Measurements from ENCODE around the gene KIRREL3. TPM values are rescaled to one million over a fixed set of nuclear protein-coding genes. Genes with fewer than 3 reads are reported as not detected.
A peak's percentile ranks its signal among the peaks of the same experiment; 100 is the strongest.

KIRREL3 gene
- total and polyA plus RNA-seq, 7 experiments from 2014 or later = not detected

DNA sequence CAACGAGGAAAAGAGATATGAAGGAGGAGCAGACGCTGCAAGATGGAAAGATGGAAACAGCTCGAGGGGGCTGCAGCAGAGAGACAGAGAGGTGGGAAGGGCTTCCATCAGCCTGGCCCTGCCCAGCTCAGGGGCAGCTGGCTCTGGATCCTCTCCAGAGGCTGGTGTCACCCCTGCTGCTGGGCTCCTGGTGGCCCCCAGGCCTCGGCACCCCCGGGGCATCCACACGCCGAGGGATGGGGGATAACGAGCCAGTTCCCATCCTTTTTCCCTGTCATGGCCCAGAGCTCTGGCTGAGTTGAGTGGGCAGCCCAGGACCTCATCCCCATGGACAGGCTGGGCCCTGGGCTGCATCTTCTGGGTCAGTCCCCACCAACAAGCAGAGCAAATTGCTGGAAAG is 542.8 kb downstream of the KIRREL3 start:
- POLR2A ChIA-PET = no interaction called here
- H3K36me3 Mint-ChIP-seq = no peaks in the 10 kb centered on the region
- Histone ChIP-seq H3K4me3 (ENCODE audit: low read length) (no peak overlapping the region), H3K27me3 (ENCODE audit: control insufficient read depth in 2 of 2, insufficient read depth in 2 of 2, low read length in 2 of 2) (no peaks in the 10 kb centered on the region), H3K4me1 (ENCODE audit: control insufficient read depth in 2 of 2, insufficient read depth in 2 of 2, low read length in 2 of 2) (no peaks in the 10 kb centered on the region), H3K36me3 (ENCODE audit: control insufficient read depth in 2 of 3, insufficient read depth in 3 of 3, low read length in 3 of 3) (no peaks in the 10 kb centered on the region), H3K27ac (ENCODE audit: low read depth, low read length) (no peak overlapping the region), H3K9me3 (ENCODE audit: control insufficient read depth in 2 of 3, low read length in 3 of 3) (no peaks in the 10 kb centered on the region)
- H3K9me3 Mint-ChIP-seq = no peaks in the 10 kb centered on the region
- H3K27ac Mint-ChIP-seq = no peak overlapping the region
- H3K27me3 Mint-ChIP-seq = peaks cover 0 to 11% (median 4%) of the 10 kb centered on the region in 5 donors
- intact Hi-C loops (cut with micrococcal nuclease) = no loop called here
- ATAC-seq = no peak
- H3K4me3 Mint-ChIP-seq = no peak overlapping the region
- CTCF ChIA-PET = interaction anchor here (0.7 kb wide), 1 partner anchor 53 kb away, joined by 3 read pairs; no protein-coding TSS in a partner anchor
- no peak for DNase-seq
- H3K4me1 Mint-ChIP-seq = no peaks in the 10 kb centered on the region

DNA sequence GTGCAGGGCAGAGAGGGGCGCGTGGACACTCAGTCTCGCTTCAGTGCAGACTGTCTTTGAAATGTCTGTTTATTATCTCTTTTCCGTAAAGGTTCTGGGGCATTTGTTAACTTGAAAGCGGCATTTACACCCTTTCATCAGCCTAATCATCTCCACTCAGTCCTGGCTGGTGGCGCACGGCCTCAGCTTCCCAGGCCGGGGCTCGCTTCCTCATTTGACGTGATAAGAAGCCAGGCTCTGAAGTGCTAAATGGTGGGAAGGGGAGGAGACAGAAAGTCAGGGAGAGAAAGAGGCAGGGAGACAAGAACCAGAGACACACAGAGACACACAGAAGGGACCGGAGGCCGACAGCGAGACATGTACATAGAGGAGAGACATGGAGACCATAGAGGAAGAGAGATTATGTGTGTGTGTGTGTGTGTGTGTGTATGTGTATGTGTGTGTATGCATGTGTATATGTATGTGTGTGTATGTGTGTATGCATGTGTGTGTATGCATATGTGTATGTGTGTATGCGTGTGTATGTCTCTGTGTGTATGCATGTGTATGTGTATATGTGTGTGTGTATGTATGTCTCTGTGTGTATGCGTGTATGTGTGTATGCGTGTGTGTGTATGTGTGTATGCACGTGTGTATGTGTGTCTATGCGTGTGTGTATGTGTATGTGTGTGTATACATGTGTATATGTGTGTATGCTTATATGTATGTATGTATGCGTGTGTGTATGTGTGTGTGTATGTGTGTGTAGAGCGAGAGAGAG is 543.6 kb downstream of the KIRREL3 start:
- Histone ChIP-seq H3K4me3 (ENCODE audit: low read length) (no peak overlapping the region), H3K36me3 (ENCODE audit: control insufficient read depth in 2 of 3, insufficient read depth in 3 of 3, low read length in 3 of 3) (no peaks in the 10 kb centered on the region), H3K4me1 (ENCODE audit: control insufficient read depth in 2 of 2, insufficient read depth in 2 of 2, low read length in 2 of 2) (no peaks in the 10 kb centered on the region), H3K9me3 (ENCODE audit: control insufficient read depth in 2 of 3, low read length in 3 of 3) (no peaks in the 10 kb centered on the region), H3K27ac (ENCODE audit: low read depth, low read length) (no peak overlapping the region), H3K27me3 (ENCODE audit: control insufficient read depth in 2 of 2, insufficient read depth in 2 of 2, low read length in 2 of 2) (no peaks in the 10 kb centered on the region)
- no peak overlapping the region for H3K27ac Mint-ChIP-seq
- intact Hi-C loops (cut with micrococcal nuclease) = no loop called here
- POLR2A ChIA-PET = no interaction called here
- H3K36me3 Mint-ChIP-seq = no peaks in the 10 kb centered on the region
- no peaks in the 10 kb centered on the region for H3K4me1 Mint-ChIP-seq
- H3K4me3 Mint-ChIP-seq = no peak overlapping the region
- CTCF ChIA-PET = no interaction called here
- no peaks in the 10 kb centered on the region for H3K9me3 Mint-ChIP-seq
- DNase-seq (no peak), ATAC-seq (peak; percentile 19)
- H3K27me3 Mint-ChIP-seq = peaks cover 0 to 11% (median 4%) of the 10 kb centered on the region in 5 donors

DNA sequence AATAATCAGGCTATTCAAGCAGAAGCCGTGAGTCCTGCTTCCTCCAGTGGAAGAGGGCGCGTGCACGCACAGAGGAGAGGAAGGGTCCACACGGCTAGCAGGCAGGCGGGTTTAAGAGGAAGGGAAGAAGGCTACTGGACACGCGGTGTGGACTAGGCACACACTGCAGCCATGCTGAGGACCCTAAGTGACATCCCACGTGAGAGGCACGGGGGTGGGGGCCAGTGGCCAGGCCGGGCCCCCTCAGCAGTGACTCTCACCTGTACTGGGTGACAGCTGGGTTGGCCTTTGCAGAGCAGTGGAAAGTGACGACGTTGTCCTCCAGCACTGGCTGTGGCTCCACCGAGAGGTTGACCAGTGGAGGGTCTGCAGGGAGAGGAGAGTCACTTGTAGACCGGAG is 544.5 kb downstream of the KIRREL3 start:
- POLR2A ChIA-PET = no interaction called here
- no peak for DNase-seq
- Mint-ChIP-seq H3K27me3 (peaks cover 0 to 11% (median 4%) of the 10 kb centered on the region in 5 donors), H3K9me3 (peaks cover 0 to 5% (median 0%) of the 10 kb centered on the region in 11 donors), H3K36me3 (no peaks in the 10 kb centered on the region), H3K4me1 (no peaks in the 10 kb centered on the region), H3K27ac (no peak overlapping the region), H3K4me3 (no peak overlapping the region)
- H3K4me3 ChIP-seq (ENCODE audit: low read length) = no peak overlapping the region
- H3K9me3 ChIP-seq (ENCODE audit: control insufficient read depth in 2 of 3, low read length in 3 of 3) = no peaks in the 10 kb centered on the region
- H3K36me3 ChIP-seq (ENCODE audit: control insufficient read depth in 2 of 3, insufficient read depth in 3 of 3, low read length in 3 of 3) = no peaks in the 10 kb centered on the region
- H3K27ac ChIP-seq (ENCODE audit: low read depth, low read length) = no peak overlapping the region
- no peak for ATAC-seq
- intact Hi-C loops (cut with micrococcal nuclease) = no loop called here
- CTCF ChIA-PET = no interaction called here
- no peaks in the 10 kb centered on the region for H3K4me1 ChIP-seq (ENCODE audit: control insufficient read depth in 2 of 2, insufficient read depth in 2 of 2, low read length in 2 of 2)
- no peaks in the 10 kb centered on the region for H3K27me3 ChIP-seq (ENCODE audit: control insufficient read depth in 2 of 2, insufficient read depth in 2 of 2, low read length in 2 of 2)

DNA sequence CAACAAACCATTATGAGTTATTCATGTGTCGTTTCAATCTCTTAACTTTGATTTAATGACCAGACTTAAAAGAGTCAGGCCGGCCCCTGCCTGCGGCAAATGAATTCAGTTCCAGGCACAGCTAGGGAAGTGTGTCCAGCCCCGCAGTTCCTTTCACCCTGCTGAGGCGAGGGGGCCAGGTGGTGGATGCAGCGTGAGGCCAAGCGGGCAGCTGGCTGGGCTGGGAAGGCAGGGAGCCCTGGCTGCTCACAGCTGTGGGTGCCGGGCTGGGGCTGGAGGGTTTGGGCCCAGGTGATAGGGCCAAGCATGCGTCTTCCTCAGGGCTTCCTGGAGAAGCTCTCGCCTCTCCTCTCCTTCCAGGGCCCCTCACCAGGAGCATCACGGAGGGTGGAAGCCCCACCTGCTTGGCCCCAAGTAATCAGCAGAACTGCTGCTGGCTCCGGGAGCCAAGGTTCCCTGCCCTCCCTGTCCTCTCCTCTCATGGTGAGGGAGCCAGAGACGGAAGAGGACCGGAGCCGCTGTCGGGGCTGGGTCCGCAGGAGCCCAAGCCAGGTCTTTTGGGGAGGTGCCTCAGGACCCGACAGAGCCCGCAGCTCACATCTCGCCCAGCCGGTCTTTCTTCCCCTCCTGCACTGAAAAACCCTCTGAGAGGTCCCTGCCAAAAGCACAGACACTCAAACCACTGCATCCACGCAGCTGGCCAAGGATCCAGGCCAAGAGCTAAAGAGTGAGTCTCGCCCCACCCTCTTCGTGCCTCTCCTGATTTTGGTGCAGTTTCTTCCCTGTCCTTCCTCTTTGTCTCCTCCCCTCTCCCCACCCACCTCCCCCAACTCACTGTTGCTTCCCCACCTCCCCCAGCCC is 548.1 kb downstream of the KIRREL3 start:
- H3K4me1 Mint-ChIP-seq = peaks cover 0 to 9% (median 0%) of the 10 kb centered on the region in 7 donors
- H3K4me3 Mint-ChIP-seq = no peak overlapping the region
- H3K9me3 ChIP-seq (ENCODE audit: control insufficient read depth in 2 of 3, low read length in 3 of 3) = no peaks in the 10 kb centered on the region
- H3K27ac Mint-ChIP-seq = no peak overlapping the region
- intact Hi-C loops (cut with micrococcal nuclease) = no loop called here
- no peak for ATAC-seq
- H3K27ac ChIP-seq (ENCODE audit: low read depth, low read length) = no peak overlapping the region
- H3K4me3 ChIP-seq (ENCODE audit: low read length) = no peak overlapping the region
- no peaks in the 10 kb centered on the region for H3K27me3 ChIP-seq (ENCODE audit: control insufficient read depth in 2 of 2, insufficient read depth in 2 of 2, low read length in 2 of 2)
- ChIA-PET POLR2A (no interaction called here), CTCF (interaction anchor here (0.6 kb wide), 1 partner anchor 27 kb away, joined by 4 read pairs; no protein-coding TSS in a partner anchor)
- H3K27me3 Mint-ChIP-seq = peaks cover 0 to 6% (median 0%) of the 10 kb centered on the region in 5 donors
- no peak for DNase-seq
- no peaks in the 10 kb centered on the region for H3K36me3 Mint-ChIP-seq
- no peaks in the 10 kb centered on the region for H3K4me1 ChIP-seq (ENCODE audit: control insufficient read depth in 2 of 2, insufficient read depth in 2 of 2, low read length in 2 of 2)
- peaks cover 0 to 16% (median 0%) of the 10 kb centered on the region in 11 donors for H3K9me3 Mint-ChIP-seq
- no peaks in the 10 kb centered on the region for H3K36me3 ChIP-seq (ENCODE audit: control insufficient read depth in 2 of 3, insufficient read depth in 3 of 3, low read length in 3 of 3)

DNA sequence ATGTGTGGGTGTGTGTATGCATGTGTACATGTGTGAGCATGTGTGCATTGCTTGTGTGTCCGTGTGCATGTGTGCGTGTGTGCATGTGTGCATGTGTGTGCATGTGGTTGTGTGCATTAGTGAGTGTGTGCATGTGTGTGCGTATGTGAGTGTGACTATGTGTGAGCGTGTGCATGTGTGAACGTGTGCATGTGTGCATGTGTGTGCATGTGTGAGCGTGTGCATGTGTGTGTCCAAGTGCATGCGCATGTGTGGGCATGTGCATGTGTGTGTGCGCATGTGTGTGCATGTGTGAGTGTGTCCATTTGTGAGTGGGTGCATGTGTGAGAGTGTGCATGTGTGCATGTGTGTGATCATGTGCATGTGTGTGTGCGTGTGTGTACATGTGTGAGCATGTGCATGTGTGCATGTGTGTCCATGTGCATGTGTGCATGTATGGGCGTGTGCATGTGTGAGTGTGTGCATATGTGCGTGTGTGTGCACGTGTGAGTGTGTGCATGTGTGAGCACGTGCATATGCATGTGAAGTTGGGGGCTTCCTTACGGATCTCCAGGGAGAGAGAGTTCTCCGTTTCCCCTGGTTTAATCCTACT is 549.3 kb downstream of the KIRREL3 start:
- H3K9me3 ChIP-seq (ENCODE audit: control insufficient read depth in 2 of 3, low read length in 3 of 3) = no peaks in the 10 kb centered on the region
- no peaks in the 10 kb centered on the region for H3K4me1 ChIP-seq (ENCODE audit: control insufficient read depth in 2 of 2, insufficient read depth in 2 of 2, low read length in 2 of 2)
- H3K4me3 ChIP-seq (ENCODE audit: low read length) = no peak overlapping the region
- Mint-ChIP-seq H3K27ac (peak overlapping the region in 1 of 9 donors; percentile 57), H3K27me3 (peaks cover 0 to 6% (median 0%) of the 10 kb centered on the region in 5 donors), H3K9me3 (peaks cover 0 to 16% (median 0%) of the 10 kb centered on the region in 11 donors), H3K4me1 (peaks cover 0 to 9% (median 0%) of the 10 kb centered on the region in 7 donors), H3K36me3 (no peaks in the 10 kb centered on the region), H3K4me3 (peak overlapping the region in 1 of 10 donors; percentile 5)
- no peak for ATAC-seq
- H3K27me3 ChIP-seq (ENCODE audit: control insufficient read depth in 2 of 2, insufficient read depth in 2 of 2, low read length in 2 of 2) = no peaks in the 10 kb centered on the region
- no peak overlapping the region for H3K27ac ChIP-seq (ENCODE audit: low read depth, low read length)
- intact Hi-C loops (cut with micrococcal nuclease) = no loop called here
- POLR2A ChIA-PET = no interaction called here
- CTCF ChIA-PET = no interaction called here
- no peaks in the 10 kb centered on the region for H3K36me3 ChIP-seq (ENCODE audit: control insufficient read depth in 2 of 3, insufficient read depth in 3 of 3, low read length in 3 of 3)
- DNase-seq = no peak

DNA sequence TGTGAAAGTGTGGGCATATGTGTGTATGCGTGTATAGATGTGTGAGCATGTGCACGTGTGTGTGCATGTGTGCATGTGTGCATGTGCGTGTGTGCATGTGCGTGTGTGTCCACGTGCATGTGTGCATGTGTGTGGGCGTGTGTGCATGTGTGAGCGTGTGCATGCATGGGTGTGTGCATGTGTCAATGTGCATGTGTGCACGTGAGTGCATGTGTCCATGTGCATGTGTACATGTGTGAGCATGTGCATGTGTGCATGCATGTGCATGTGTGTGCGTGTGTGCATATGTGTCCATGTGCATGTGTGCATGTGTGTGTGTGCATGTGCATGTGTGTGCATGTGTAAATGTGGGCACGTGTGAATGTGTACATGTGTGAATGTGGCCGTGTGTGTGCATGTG is 549.8 kb downstream of the KIRREL3 start:
- intact Hi-C loops (cut with micrococcal nuclease) = no loop called here
- no peaks in the 10 kb centered on the region for H3K36me3 Mint-ChIP-seq
- POLR2A ChIA-PET = no interaction called here

More for the DNA sequence above, 549.8 kb downstream of the KIRREL3 start:
- ATAC-seq = no peak
- H3K4me3 Mint-ChIP-seq = no peak overlapping the region
- Histone ChIP-seq H3K4me1 (ENCODE audit: control insufficient read depth in 2 of 2, insufficient read depth in 2 of 2, low read length in 2 of 2) (no peaks in the 10 kb centered on the region), H3K27me3 (ENCODE audit: control insufficient read depth in 2 of 2, insufficient read depth in 2 of 2, low read length in 2 of 2) (no peaks in the 10 kb centered on the region), H3K9me3 (ENCODE audit: control insufficient read depth in 2 of 3, low read length in 3 of 3) (no peaks in the 10 kb centered on the region), H3K4me3 (ENCODE audit: low read length) (no peak overlapping the region), H3K27ac (ENCODE audit: low read depth, low read length) (no peak overlapping the region), H3K36me3 (ENCODE audit: control insufficient read depth in 2 of 3, insufficient read depth in 3 of 3, low read length in 3 of 3) (no peaks in the 10 kb centered on the region)
- CTCF ChIA-PET = no interaction called here
- no peak overlapping the region for H3K27ac Mint-ChIP-seq
- no peak for DNase-seq
- H3K9me3 Mint-ChIP-seq = peaks cover 0 to 16% (median 0%) of the 10 kb centered on the region in 11 donors
- H3K27me3 Mint-ChIP-seq = peaks cover 0 to 5% (median 0%) of the 10 kb centered on the region in 5 donors
- peaks cover 0 to 9% (median 0%) of the 10 kb centered on the region in 7 donors for H3K4me1 Mint-ChIP-seq
